NT2/D1 (cell line): Measurements from ENCODE around the gene EPHA4.

Experiments used
- SUZ12 ChIP-seq: IDR thresholded peaks from 2 replicates; pipeline ENCODE4 v1.6.1; 2011; ENCODE audit not compliant: insufficient read length, insufficient read depth; ENCODE audit errors: extremely low read depth
- YY1 ChIP-seq: IDR thresholded peaks from 2 replicates; pipeline ENCODE4 v1.6.1; 2011; ENCODE audit not compliant: insufficient read length, insufficient read depth

DNA sequence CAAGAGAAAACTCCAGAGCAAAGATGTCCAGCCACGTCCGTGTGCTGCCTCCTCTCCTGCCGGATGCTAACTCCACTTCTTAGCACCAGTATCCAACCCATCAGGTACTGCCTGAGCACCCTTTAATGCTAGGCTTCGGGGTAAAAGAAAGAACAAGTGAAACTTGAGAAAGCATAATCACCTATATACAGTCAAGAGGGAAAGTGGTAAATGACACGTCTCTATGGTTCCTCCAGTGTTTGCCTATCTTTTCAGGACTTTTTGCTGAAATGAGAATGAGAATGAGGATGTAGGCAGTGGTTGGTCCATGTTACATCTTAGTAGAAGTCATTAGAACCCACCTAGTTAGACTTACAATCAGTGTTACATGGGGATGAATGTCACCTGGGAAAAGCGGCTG is 47.9 kb downstream of the EPHA4 start:
- TF ChIP-seq YY1 (no peak), SUZ12 (no peak)
